OCI-M2 (cell line): ENCODE measurements around the gene PTK7.

Experiments used
- DNase-seq: peaks from one replicate; lab custom pipeline; 2025; ENCODE audit not compliant: unreplicated experiment; lab: John Stamatoyannopoulos, UW

PTK7 gene

GRCh38 chr6:43200541-43200940, 124.4 kb downstream of the PTK7 start:
- DNase-seq, result no peak

GRCh38 chr6:43202451-43202850, 126.3 kb downstream of the PTK7 start:
- no peak for DNase-seq

DNA sequence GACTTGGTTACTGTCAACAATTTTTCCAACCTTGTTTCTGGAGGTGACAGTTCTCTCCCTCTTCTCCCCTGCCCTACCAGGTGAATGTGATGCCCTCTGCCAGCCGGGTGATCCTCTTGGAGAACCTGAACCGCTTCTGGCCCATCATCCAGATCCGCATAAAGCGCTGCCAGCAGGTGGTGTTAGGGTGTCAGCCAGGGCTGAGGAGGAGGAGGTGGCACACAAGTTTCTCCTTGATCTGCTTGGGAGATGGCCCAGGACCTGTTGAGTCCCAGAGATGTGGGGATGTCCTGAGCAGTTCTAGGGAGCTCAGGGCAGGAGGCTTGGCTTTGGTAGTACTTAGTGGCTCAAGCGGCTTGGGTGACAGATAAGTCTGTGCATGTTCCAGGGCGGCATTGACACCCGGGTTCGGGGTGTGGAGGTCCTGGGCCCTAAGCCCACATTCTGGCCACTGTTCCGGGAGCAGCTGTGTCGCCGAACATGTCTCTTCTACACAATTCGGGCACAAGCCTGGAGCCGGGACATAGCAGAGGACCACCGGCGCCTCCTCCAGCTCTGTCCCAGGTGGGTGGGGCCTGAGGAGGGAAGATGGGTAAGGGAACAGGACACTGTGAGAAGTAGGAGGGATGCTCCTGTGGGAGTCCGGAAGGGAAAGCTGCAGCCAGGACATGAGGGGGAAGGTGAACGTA, 127.1 kb downstream of the PTK7 start:
- DNase-seq, result no peak

- DNase-seq, result no peak
These were observed 127.6 kb downstream of the PTK7 start for GRCh38 chr6:43203718-43204095.

GRCh38 chr6:43204271-43205105, 128.4 kb downstream of the PTK7 start:
- DNase-seq, result no peak

DNA sequence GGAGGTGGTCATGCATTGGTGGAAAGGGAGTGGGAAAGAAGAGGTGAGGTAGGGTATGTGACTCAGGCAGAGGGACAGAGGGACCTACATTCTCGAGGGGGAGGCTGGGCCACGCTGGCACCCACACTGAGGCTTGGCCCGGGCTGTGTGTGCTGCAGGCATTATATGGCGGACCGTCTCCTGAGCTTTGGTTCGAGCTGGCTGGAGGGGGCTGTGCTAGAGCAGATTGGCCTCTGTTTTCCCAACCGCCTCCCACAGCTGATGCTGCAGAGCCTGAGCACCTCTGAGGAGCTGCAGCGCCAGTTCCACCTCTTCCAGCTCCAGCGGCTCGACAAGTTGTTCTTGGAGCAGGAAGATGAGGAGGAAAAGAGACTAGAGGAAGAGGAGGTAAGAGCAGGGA, 129.7 kb downstream of the PTK7 start:
- no peak for DNase-seq

- no peak for DNase-seq
These were observed 131.2 kb downstream of the PTK7 start for GRCh38 chr6:43207286-43207685.
